Right forelimb (tissue), 1 donor: ENCODE data around the gene CYB561D2.

ENCODE experiments used
- DNase-seq: peaks from one replicate; pipeline ENCODE4 v3.0.0-alpha.2; 2018

Gene CYB561D2

DNA sequence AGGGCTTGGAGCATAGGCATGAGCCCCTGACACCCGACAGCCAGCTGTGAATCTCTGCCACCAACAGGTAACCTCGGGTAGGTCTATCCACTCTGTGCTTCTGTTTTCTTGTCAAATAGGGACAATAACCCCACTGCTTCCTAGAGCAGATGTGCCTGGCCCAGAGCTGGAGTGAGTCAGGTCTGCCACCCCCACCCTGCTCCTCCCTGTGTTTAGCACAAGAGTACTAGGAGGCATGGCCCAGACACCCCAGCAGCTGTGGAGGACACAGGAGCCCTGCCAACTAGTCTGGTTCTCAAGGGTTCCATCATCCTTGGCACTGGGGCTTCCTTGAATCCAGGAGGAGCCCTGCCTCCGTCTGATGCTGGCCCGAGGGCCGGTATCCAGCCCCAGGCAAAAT is 42.4 kb downstream of the CYB561D2 start:
- DNase-seq = no peak

DNA sequence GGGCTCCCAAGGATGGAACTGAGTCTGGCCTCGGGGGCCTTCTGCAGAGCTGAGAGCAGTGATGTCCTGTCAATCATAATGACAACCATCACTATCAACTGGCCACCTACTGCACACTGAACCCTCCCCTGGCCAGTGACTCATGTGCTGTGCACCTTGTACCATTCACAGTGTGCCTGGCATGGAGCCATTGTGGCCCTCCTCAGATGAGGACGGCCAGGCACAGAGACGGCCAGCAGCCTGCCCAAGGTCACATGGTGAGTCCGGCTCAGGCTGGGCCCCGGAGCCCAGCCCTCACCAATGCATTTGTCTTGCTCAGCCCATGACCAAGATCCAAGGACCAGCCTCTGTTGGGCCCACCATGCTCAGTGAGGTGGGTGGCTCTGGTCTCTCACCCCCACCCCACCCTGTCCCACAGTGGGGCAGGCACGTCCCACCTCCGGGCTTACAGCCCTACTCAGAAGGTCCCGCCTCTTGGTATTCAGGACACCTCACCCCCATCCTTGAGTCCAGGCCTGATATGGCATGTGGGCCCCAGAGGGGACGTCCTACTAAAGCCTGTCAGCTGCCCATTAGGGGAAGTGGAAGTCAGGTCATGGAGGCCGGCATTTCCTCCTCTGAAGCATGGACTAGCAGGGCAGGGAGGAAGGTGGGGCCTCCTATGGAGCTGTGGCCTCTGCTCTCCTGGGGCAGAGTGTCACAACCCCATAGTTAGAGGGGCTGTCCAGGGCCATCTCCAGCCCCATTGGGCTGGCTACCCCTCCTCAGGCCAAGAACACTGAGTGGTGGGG is 44.6 kb downstream of the CYB561D2 start:
- no peak for DNase-seq

DNA sequence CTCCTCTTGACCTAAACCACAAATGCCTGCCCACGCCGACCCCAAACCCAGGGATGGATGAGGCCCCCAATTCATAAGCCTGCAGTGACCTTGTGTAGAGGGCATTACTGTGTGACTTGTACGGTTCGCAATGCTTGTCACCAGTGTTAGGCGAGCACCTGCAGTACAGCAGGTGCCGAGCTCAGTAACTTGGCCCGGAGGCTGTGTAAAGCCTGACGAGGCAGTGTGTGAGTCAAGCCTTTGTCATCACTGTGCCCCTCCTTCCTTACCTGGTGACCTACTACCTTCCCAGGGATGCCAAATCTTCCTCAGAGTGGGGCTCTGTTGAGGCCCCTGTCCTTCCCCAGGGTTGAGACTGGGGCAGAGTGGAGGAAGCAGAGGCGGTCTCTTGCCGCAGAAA is 45.8 kb downstream of the CYB561D2 start:
- DNase-seq = no peak

- DNase-seq = no peak
These were observed 51.4 kb downstream of the CYB561D2 start for GRCh38 chr3:50401978-50402595.
